Memory B cell (primary cell): Measurements from ENCODE around the gene AGAP2.
"Not testable (repeated sequence)": the region's sequence is repeated elsewhere in the genome, so short reads cannot be mapped to it uniquely, and the experiment has no call there.

ENCODE experiments used
- ATAC-seq: fragments of 150-1000 bp; cut with Tn5 transposase; 2 replicates; pipeline ENCODE4 v1.10.0; 2021; ENCODE audit warnings: low read depth, mild to moderate bottlenecking, moderate library complexity
- DNase-seq, 2 donors: peaks; one replicate each; pipeline ENCODE4 v3.0.0; 2022; ENCODE audit warnings: low spot score in 2 of 2
- H3K27ac Mint-ChIP-seq: one replicate; pipeline ENCODE4 v1.8.0; 2022; ENCODE audit warnings: mild to moderate bottlenecking, moderate library complexity, mixed read lengths
- H3K27me3 Mint-ChIP-seq: one replicate; pipeline ENCODE4 v1.8.0; 2022; ENCODE audit warnings: mixed read lengths
- H3K36me3 Mint-ChIP-seq: one replicate; pipeline ENCODE4 v1.8.0; 2022; ENCODE audit warnings: mild to moderate bottlenecking, mixed read lengths
- H3K4me1 Mint-ChIP-seq: one replicate; pipeline ENCODE4 v1.8.0; 2022; ENCODE audit warnings: mixed read lengths
- H3K4me3 Mint-ChIP-seq: one replicate; pipeline ENCODE4 v1.8.0; 2022; ENCODE audit warnings: mild to moderate bottlenecking, moderate library complexity, mixed read lengths
- H3K9me3 Mint-ChIP-seq: one replicate; pipeline ENCODE4 v1.8.0; 2022; ENCODE audit warnings: mixed read lengths

AGAP2 gene

GRCh38 chr12:57707250-57707649, 31.3 kb downstream of the AGAP2 start:
- DNase-seq (no peak), ATAC-seq (no peak)
- Mint-ChIP-seq H3K27me3 (no peaks in the 10 kb centered on the region), H3K27ac (no peak overlapping the region), H3K36me3 (peaks cover 36% of the 10 kb centered on the region), H3K9me3 (peaks cover 2% of the 10 kb centered on the region), H3K4me1 (no peaks in the 10 kb centered on the region), H3K4me3 (no peak overlapping the region)

- ATAC-seq, result no peak
- Mint-ChIP-seq H3K36me3 (peaks cover 57% of the 10 kb centered on the region), H3K27me3 (no peaks in the 10 kb centered on the region), H3K4me1 (peaks cover 24% of the 10 kb centered on the region), H3K4me3 (no peak overlapping the region), H3K9me3 (no peaks in the 10 kb centered on the region), H3K27ac (peak overlapping the region; percentile 17)
- no peak for DNase-seq
Observed at GRCh38 chr12:57700317-57700716, 38.2 kb downstream of the AGAP2 start.

DNA sequence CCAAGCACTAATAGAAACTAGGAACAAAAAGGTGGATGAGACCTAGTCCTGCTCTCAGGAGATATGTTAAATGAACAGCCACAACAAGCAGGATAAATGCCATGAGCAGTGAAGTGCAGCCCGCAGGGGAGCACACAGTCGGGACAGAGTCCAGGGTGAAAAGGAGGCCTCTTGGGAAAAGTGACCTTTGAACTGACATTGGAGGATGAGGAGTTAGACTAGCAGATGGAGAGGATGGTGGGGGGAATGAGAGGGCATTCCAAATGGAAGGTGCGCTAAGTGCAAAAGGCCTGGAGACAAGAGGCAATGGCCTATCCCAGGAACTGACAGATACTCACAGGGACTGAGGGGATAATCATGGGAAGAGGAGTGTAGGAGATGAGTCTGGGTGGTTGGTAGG, 40.1 kb downstream of the AGAP2 start:
- H3K4me3 Mint-ChIP-seq, result no peak overlapping the region
- peaks cover 24% of the 10 kb centered on the region for H3K4me1 Mint-ChIP-seq
- no peaks in the 10 kb centered on the region for H3K27me3 Mint-ChIP-seq
- no peaks in the 10 kb centered on the region for H3K9me3 Mint-ChIP-seq
- H3K27ac Mint-ChIP-seq, result no peak overlapping the region
- ATAC-seq (no peak), DNase-seq (no peak)
- H3K36me3 Mint-ChIP-seq, result peaks cover 49% of the 10 kb centered on the region

- no peak overlapping the region for H3K4me3 Mint-ChIP-seq
- no peak for ATAC-seq
Observed at GRCh38 chr12:57697076-57697475, 41.5 kb downstream of the AGAP2 start.

GRCh38 chr12:57695770-57696432, 42.6 kb downstream of the AGAP2 start:
- DNase-seq, result no peak
- no peaks in the 10 kb centered on the region for H3K27me3 Mint-ChIP-seq
- ATAC-seq, result no peak
- H3K36me3 Mint-ChIP-seq, result peaks cover 36% of the 10 kb centered on the region
- H3K9me3 Mint-ChIP-seq, result no peaks in the 10 kb centered on the region
- no peak overlapping the region for H3K4me3 Mint-ChIP-seq
- H3K27ac Mint-ChIP-seq, result no peak overlapping the region
- peaks cover 22% of the 10 kb centered on the region for H3K4me1 Mint-ChIP-seq

More at GRCh38 chr12:57697076-57697475, 41.5 kb downstream of the AGAP2 start:
- no peak for DNase-seq
- H3K27ac Mint-ChIP-seq, result no peak overlapping the region
- H3K9me3 Mint-ChIP-seq, result no peaks in the 10 kb centered on the region
- no peaks in the 10 kb centered on the region for H3K27me3 Mint-ChIP-seq
- H3K36me3 Mint-ChIP-seq, result peaks cover 36% of the 10 kb centered on the region
- H3K4me1 Mint-ChIP-seq, result peaks cover 23% of the 10 kb centered on the region

- Mint-ChIP-seq H3K4me1 (peaks cover 15% of the 10 kb centered on the region), H3K36me3 (peaks cover 34% of the 10 kb centered on the region), H3K27ac (no peak overlapping the region), H3K4me3 (no peak overlapping the region), H3K9me3 (no peaks in the 10 kb centered on the region), H3K27me3 (peaks cover 2% of the 10 kb centered on the region)
- peak in 1 of 2 donors; percentile 6 for DNase-seq
- no peak for ATAC-seq
Observed at GRCh38 chr12:57694459-57695019, 44.0 kb downstream of the AGAP2 start.

- Mint-ChIP-seq H3K27ac (no peak within 1 kb of the TSS), H3K4me1 (peaks cover 10% of the 10 kb centered on the region), H3K27me3 (peaks cover 2% of the 10 kb centered on the region), H3K36me3 (peaks cover 29% of the 10 kb centered on the region), H3K4me3 (no peak within 1 kb of the TSS), H3K9me3 (no peaks in the 10 kb centered on the region)
- ATAC-seq, result peak; percentile 91
- DNase-seq, result peak; percentile 78 to 94
Observed at GRCh38 chr12:57693659-57694458, 44.7 kb downstream of the AGAP2 start, which contains the start of gene OS9. Gene OS9, plus strand, starts transcription at chr12:57694132. Its CDS starts 30 bp downstream, at chr12:57694162.

GRCh38 chr12:57693317-57693658, 45.3 kb downstream of the AGAP2 start:
- ATAC-seq (no peak), DNase-seq (no peak)
- Mint-ChIP-seq H3K27ac (no peak overlapping the region), H3K4me3 (no peak overlapping the region), H3K4me1 (peaks cover 4% of the 10 kb centered on the region), H3K27me3 (peaks cover 5% of the 10 kb centered on the region), H3K9me3 (no peaks in the 10 kb centered on the region), H3K36me3 (peaks cover 23% of the 10 kb centered on the region)

DNA sequence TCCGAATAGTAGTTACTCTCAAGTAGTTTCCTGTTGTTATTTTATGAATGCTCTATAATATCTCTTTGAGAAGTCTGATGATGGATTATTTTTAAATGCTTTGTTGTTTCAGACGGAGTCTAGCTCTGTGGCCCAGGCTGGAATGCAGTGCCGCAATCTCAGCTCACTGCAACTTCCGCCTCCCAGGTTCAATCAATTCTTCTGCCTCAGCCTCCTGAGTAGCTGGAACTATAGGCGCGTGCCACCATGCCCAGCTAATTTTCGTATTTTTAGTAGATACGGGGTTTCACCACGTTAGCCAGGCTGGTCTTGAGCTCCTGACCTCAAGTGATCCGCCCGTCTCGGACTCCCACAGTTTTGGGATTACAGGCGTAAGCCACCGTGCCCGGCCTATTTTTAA, 46.0 kb downstream of the AGAP2 start:
- Mint-ChIP-seq H3K27ac (no peak overlapping the region), H3K4me1 (peaks cover 3% of the 10 kb centered on the region), H3K9me3 (no peaks in the 10 kb centered on the region), H3K27me3 (peaks cover 5% of the 10 kb centered on the region), H3K36me3 (peaks cover 17% of the 10 kb centered on the region), H3K4me3 (no peak overlapping the region)
- ATAC-seq, result no peak
- no peak for DNase-seq

- Mint-ChIP-seq H3K4me3 (no peak overlapping the region), H3K4me1 (no peaks in the 10 kb centered on the region), H3K9me3 (no peaks in the 10 kb centered on the region), H3K27ac (no peak overlapping the region), H3K27me3 (peaks cover 13% of the 10 kb centered on the region), H3K36me3 (no peaks in the 10 kb centered on the region)
- DNase-seq (no peak), ATAC-seq (no peak)
Observed at GRCh38 chr12:57688931-57689330, 49.6 kb downstream of the AGAP2 start.

GRCh38 chr12:57687862-57688261, 50.7 kb downstream of the AGAP2 start:
- ATAC-seq, result no peak
- H3K9me3 Mint-ChIP-seq, result no peaks in the 10 kb centered on the region

GRCh38 chr12:57679697-57680096, 58.8 kb downstream of the AGAP2 start:
- no peak overlapping the region for H3K27ac Mint-ChIP-seq
- H3K4me3 Mint-ChIP-seq, result no peak overlapping the region
- H3K27me3 Mint-ChIP-seq, result no peaks in the 10 kb centered on the region
- H3K9me3 Mint-ChIP-seq, result peaks cover 6% of the 10 kb centered on the region
- ATAC-seq (no peak), DNase-seq (no peak)
- H3K36me3 Mint-ChIP-seq, result peaks cover 2% of the 10 kb centered on the region
- H3K4me1 Mint-ChIP-seq, result no peaks in the 10 kb centered on the region

More at GRCh38 chr12:57687862-57688261, 50.7 kb downstream of the AGAP2 start:
- Mint-ChIP-seq H3K4me1 (no peaks in the 10 kb centered on the region), H3K27me3 (peaks cover 13% of the 10 kb centered on the region), H3K27ac (no peak overlapping the region), H3K4me3 (no peak overlapping the region), H3K36me3 (no peaks in the 10 kb centered on the region)
- no peak for DNase-seq

DNA sequence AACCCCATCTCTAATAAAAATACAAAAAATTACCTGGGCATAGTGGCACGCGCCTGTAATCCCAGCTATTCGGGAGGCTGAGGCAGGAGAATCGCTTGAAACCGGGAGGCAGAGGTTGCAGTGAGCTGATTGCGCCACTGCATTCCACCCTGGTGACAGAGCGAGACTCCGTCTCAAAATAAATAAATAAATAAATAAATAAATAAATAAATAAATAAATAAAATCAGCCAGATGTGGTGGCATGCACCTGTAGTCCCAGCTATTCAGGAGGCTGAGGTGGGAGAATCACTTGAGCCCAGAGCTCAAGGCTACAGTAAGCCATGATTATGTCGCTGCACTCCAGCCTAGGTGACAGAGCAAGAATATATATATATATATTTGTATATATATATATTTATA, 60.6 kb downstream of the AGAP2 start:
- H3K4me3 Mint-ChIP-seq, ATAC-seq, H3K27ac Mint-ChIP-seq, DNase-seq, H3K4me1 Mint-ChIP-seq, H3K9me3 Mint-ChIP-seq, H3K27me3 Mint-ChIP-seq, H3K36me3 Mint-ChIP-seq: not testable (repeated sequence)

DNA sequence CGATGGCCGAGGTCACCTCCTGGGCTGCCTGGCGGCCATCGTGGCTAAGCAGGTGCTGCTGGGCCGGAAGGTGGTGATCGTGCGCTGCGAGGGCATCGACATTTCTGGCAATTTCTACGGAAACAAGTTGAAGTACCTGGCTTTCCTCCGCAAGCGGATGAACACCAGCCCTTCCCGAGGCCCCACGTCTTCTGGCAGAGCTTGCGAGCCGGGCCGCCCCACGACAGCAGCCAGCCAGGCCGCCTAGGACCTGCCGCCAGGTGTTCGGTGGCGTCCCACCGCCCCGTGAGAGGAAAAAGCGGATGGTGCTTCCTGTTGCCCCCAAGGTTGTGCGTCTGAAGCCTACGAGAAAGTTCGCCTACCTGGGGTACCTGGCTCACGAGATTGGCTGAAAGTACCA, 63.9 kb downstream of the AGAP2 start:
- Mint-ChIP-seq H3K9me3 (no peaks in the 10 kb centered on the region), H3K27me3 (peaks cover 4% of the 10 kb centered on the region), H3K27ac (no peak overlapping the region), H3K4me3 (no peak overlapping the region), H3K4me1 (no peaks in the 10 kb centered on the region), H3K36me3 (no peaks in the 10 kb centered on the region)
- DNase-seq (no peak), ATAC-seq (no peak)
